K562 (cell line): Measurements from ENCODE around the gene GCKR.

Source experiments
- LEF1 ChIP-seq: fragments of 450-650 bp; IDR thresholded peaks from 2 replicates; pipeline ENCODE4 v1.6.1; 2016; ENCODE audit warnings: mild to moderate bottlenecking
- SRSF7 ChIP-seq: fragments of 200-400 bp; formaldehyde crosslinking; optimal IDR thresholded peaks from 2 replicates; pipeline ENCODE3; 2017; ENCODE audit warnings: mild to moderate bottlenecking, low read depth, low read length
- ZBTB11 ChIP-seq, 3 experiments: fragments of 200-800 bp in 1 of 3; fragments of 250-450 bp in 1 of 3; fragments of 450-650 bp in 1 of 3; sonication (Bioruptor Pico) in 1 of 3; sonication (Bioruptor generic) in 1 of 3; formaldehyde crosslinking in 1 of 3; IDR thresholded peaks; 2 replicates each; pipeline versions ENCODE4 v1.6.1 to v1.8.0; 2016 to 2022; ENCODE audit warnings: mild to moderate bottlenecking in 2 of 3, missing genetic modification characterization in 2 of 3, missing compliant biosample characterization in 1 of 3, moderate library complexity in 1 of 3
- ZFX ChIP-seq: sonication (generic); formaldehyde crosslinking; IDR thresholded peaks from 2 replicates; pipeline ENCODE4 v1.8.0; 2022; ENCODE audit warnings: mild to moderate bottlenecking, missing genetic modification reagents, moderate library complexity
- TF ChIP-seq, protein P1 (sequence below), 3 experiments: IDR thresholded peaks in 2 of 3; conservative IDR thresholded peaks in 1 of 3; 2 replicates each; pipeline ENCODE4 v1.5.1; 2011 to 2012; ENCODE audit warnings: low read length in 3 of 3, mild to moderate bottlenecking in 3 of 3, control low read depth in 2 of 3, improper control_type of control experiment in 1 of 3, inconsistent platforms in 1 of 3, low read depth in 1 of 3, mixed read lengths in 1 of 3, moderate library complexity in 1 of 3; ENCODE audit not compliant: insufficient read depth in 2 of 3
- TF ChIP-seq, protein P2 (sequence below): fragments of 250-450 bp; sonication (Bioruptor Pico); IDR thresholded peaks from 2 replicates; pipeline ENCODE4 v1.8.0; 2022; ENCODE audit warnings: moderate library complexity, mild to moderate bottlenecking, inconsistent platforms

DNA sequence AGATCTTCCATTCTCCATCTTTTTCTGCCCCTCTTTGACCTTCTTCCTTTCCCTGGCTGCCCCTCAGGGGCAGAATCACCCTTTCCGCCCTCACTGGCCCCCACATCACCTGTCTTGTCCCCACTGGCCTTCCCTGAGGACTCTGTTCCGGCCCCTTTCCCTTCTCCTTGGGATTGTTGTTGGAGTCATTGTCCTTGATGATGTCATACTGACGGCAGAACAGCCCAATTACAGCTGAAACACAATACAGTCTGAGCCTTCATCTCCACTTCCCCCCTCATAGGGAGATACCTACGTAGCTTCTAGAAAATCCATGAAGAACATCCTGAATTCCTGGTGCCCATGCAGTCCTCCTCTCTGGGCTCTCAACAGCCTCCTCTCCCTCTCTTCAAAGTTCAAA is 4.1 kb upstream of the GCKR start:
- TF ChIP-seq, protein P1, sequence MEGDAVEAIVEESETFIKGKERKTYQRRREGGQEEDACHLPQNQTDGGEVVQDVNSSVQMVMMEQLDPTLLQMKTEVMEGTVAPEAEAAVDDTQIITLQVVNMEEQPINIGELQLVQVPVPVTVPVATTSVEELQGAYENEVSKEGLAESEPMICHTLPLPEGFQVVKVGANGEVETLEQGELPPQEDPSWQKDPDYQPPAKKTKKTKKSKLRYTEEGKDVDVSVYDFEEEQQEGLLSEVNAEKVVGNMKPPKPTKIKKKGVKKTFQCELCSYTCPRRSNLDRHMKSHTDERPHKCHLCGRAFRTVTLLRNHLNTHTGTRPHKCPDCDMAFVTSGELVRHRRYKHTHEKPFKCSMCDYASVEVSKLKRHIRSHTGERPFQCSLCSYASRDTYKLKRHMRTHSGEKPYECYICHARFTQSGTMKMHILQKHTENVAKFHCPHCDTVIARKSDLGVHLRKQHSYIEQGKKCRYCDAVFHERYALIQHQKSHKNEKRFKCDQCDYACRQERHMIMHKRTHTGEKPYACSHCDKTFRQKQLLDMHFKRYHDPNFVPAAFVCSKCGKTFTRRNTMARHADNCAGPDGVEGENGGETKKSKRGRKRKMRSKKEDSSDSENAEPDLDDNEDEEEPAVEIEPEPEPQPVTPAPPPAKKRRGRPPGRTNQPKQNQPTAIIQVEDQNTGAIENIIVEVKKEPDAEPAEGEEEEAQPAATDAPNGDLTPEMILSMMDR (IDR thresholded peaks at IDR 0.05 in 2 of 3, conservative IDR thresholded peaks at IDR 0.05 in 1 of 3; ENCODE audit: insufficient read depth in 2 of 3, low read depth in 1 of 3, low read length in 3 of 3) = no peak
- TF ChIP-seq LEF1 (no peak), ZFX (CRISPR knock-in tag) (no peak), ZBTB11 (CRISPR knock-in tag; IDR thresholded peaks at IDR 0.05) (no peak), SRSF7 (no peak)
- TF ChIP-seq, protein P2, sequence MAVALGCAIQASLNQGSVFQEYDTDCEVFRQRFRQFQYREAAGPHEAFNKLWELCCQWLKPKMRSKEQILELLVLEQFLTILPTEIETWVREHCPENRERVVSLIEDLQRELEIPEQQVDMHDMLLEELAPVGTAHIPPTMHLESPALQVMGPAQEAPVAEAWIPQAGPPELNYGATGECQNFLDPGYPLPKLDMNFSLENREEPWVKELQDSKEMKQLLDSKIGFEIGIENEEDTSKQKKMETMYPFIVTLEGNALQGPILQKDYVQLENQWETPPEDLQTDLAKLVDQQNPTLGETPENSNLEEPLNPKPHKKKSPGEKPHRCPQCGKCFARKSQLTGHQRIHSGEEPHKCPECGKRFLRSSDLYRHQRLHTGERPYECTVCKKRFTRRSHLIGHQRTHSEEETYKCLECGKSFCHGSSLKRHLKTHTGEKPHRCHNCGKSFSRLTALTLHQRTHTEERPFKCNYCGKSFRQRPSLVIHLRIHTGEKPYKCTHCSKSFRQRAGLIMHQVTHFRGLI (CRISPR knock-in tag) = no peak
